Testis (tissue), 3 donors: ENCODE results near the gene GNA12. TPM values are rescaled to one million over a fixed set of nuclear protein-coding genes. Genes with fewer than 3 reads are reported as not detected.
"Not testable (repeated sequence)": the region's sequence is repeated elsewhere in the genome, so short reads cannot be mapped to it uniquely, and the experiment has no call there.

Experiments
- DNase-seq: peaks from one replicate; pipeline ENCODE4 v3.0.0-alpha.2; 2019
- H3K27ac ChIP-seq, 2 donors: fragments of 200-600 bp; sonication (generic); one replicate each; pipeline ENCODE4 v1.5.1; 2019
- H3K27me3 ChIP-seq: fragments of 200-600 bp; sonication (generic); one replicate; pipeline ENCODE4 v1.5.1; 2019
- H3K36me3 ChIP-seq: fragments of 200-600 bp; sonication (generic); one replicate; pipeline ENCODE4 v1.5.1; 2017; ENCODE audit warnings: low read depth; ENCODE audit errors: missing control alignments
- H3K4me1 ChIP-seq: fragments of 200-600 bp; sonication (generic); one replicate; pipeline ENCODE4 v1.5.1; 2019
- H3K4me3 ChIP-seq, 2 donors: fragments of 200-600 bp; sonication (generic); one replicate each; pipeline ENCODE4 v1.5.1; 2017 to 2019
- H3K9me3 ChIP-seq: fragments of 200-600 bp; sonication (generic); one replicate; pipeline ENCODE4 v1.5.1; 2017
- POLR2A ChIP-seq: fragments of 450-650 bp; IDR thresholded peaks from one replicate; pipeline ENCODE4 v1.6.1; 2017; ENCODE audit warnings: antibody characterized with exemption, mild to moderate bottlenecking, moderate library complexity
- WGBS, 2 donors: methylation state at CpG; one replicate each; pipeline ENCODE4 v1.1.5; 2018; 5-methylcytosine and 5-hydroxymethylcytosine counted together
- intact Hi-C: fragments of 100-400 bp; cut with DNase I; formaldehyde crosslinking; loops from one replicate; pipeline ENCODE4 v1.15.1; 2023; ENCODE audit warnings: low total_unique reads
- polyA plus RNA-seq: library from polyadenylated mRNA; stranded (reverse); fragments of 350-450 nt; fragmentation: Illumina TruSeq; extraction: RNeasy Lipid Tissue Mini Kit (QIAGEN cat#74804); gene quantifications from one replicate; pipeline ENCODE4 v1.2.3, GENCODE V29; 2014; ENCODE audit warnings: low read depth, low replicate concordance; ENCODE audit not compliant: insufficient read depth
- total RNA-seq, 2 donors: library from RNA; depleted of rRNA; stranded (reverse); fragments of >200 nt; gene quantifications; one replicate each; pipeline ENCODE4 v1.2.3, GENCODE V29; 2016
- TF ChIP-seq, protein P1 (sequence below), 3 experiments: fragments of 450-650 bp in 2 of 3; fragments of 200-600 bp in 1 of 3; sonication (generic) in 1 of 3; IDR thresholded peaks; one replicate each; pipeline ENCODE4 v1.5.1; 2016 to 2019; ENCODE audit warnings: antibody characterized with exemption in 3 of 3, mild to moderate bottlenecking in 2 of 3, moderate library complexity in 1 of 3

The GNA12 gene
- total and polyA plus RNA-seq, 3 donors from 2014 or later = 50.0 to 69.6 (median 53.2) TPM

DNA sequence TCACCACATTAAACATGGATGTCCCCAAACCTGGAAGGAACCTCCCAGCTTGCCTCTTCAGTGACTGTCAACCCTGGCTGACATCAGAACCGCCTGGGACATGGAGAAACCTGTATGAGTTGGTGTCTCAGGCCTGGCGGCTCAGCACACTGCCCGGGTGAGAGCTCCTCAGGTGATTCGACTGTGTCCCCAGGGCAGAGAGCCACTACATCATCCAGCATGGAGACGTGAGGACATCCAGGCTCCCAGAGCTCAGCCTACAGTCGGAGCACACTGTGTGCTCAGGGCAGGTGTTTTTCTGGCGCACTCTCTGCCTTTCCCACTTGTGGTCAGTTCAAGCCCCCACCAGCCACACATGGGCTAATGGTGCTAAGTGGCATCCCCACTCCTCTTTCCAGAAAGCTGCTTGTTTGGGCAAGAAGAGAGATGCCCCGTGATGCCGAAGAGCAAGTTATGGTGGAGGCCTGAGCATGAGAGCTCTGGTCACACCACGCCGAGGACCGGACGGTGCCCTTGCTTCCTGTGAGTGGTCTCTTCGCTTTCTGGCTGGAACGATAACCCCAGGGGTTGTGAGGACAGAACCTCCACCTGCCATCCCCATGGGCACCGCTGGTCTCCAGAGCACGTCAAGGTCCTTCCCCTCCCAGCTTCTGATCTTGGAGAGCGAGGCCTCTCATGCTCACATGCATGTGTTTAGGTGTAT, 117.6 kb downstream of the GNA12 start:
- no peak overlapping the region for H3K27ac ChIP-seq
- no peak for DNase-seq
- no peaks in the 10 kb centered on the region for H3K36me3 ChIP-seq
- peaks cover 22% of the 10 kb centered on the region for H3K4me1 ChIP-seq
- TF ChIP-seq POLR2A = no peak
- intact Hi-C loops = no loop called here
- no peak overlapping the region for H3K4me3 ChIP-seq
- H3K9me3 ChIP-seq = no peaks in the 10 kb centered on the region
- WGBS, 2 donors = 88 to 93% methylated on average over 14 to 18 of the region's 18 CpGs
- H3K27me3 ChIP-seq = no peaks in the 10 kb centered on the region

- H3K36me3 ChIP-seq = no peaks in the 10 kb centered on the region
These were observed 118.7 kb downstream of the GNA12 start for GRCh38 chr7:2725178-2726105.

DNA sequence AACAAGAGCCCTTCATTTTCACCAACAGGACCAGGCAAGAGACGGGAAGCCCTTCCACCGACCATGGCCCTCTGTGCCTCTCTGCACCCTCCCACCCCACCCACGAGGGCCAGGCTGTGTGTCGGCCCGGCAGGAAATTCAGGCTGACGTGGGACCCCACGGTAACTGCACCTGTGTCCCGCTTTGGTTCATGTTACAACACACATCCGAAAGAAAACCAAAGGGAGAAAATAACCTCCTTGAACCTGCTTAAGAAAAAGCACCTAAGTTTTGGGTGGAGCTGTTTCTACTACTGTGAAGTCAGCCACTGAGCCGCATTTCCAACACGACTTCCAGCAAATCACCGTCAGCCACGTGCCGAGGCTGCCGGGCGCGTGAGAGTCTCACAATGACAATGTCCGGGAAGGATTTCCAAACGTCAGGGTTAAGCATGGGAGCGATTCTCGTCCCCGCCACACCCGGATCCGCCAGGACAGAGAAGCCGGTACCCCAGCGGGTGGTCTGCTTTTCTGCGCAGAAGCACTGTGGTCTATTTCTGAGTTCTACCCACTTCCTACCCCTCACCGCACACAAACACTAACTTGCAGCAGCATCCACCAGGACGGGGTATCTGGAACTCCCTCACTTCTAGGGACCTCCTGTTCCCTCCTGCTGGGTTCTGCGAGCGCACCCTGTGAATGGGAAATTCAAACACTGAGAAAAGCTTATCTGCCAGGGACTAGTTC, 119.5 kb downstream of the GNA12 start:
- H3K4me1 ChIP-seq = peaks cover 13% of the 10 kb centered on the region
- TF ChIP-seq POLR2A = no peak
- TF ChIP-seq, protein P1, sequence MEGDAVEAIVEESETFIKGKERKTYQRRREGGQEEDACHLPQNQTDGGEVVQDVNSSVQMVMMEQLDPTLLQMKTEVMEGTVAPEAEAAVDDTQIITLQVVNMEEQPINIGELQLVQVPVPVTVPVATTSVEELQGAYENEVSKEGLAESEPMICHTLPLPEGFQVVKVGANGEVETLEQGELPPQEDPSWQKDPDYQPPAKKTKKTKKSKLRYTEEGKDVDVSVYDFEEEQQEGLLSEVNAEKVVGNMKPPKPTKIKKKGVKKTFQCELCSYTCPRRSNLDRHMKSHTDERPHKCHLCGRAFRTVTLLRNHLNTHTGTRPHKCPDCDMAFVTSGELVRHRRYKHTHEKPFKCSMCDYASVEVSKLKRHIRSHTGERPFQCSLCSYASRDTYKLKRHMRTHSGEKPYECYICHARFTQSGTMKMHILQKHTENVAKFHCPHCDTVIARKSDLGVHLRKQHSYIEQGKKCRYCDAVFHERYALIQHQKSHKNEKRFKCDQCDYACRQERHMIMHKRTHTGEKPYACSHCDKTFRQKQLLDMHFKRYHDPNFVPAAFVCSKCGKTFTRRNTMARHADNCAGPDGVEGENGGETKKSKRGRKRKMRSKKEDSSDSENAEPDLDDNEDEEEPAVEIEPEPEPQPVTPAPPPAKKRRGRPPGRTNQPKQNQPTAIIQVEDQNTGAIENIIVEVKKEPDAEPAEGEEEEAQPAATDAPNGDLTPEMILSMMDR (IDR thresholded peaks at IDR 0.05) = no peak
- H3K27ac ChIP-seq = no peak overlapping the region
- intact Hi-C loops = no loop called here
- no peaks in the 10 kb centered on the region for H3K27me3 ChIP-seq
- no peaks in the 10 kb centered on the region for H3K9me3 ChIP-seq
- no peak overlapping the region for H3K4me3 ChIP-seq
- 95 to 96% methylated on average over 30 to 31 of the region's 31 CpGs for WGBS, 2 donors
- no peak for DNase-seq
- no peaks in the 10 kb centered on the region for H3K36me3 ChIP-seq

More at GRCh38 chr7:2725178-2726105, 118.7 kb downstream of the GNA12 start:
- Histone ChIP-seq H3K4me3 (no peak overlapping the region), H3K27ac (no peak overlapping the region), H3K9me3 (no peaks in the 10 kb centered on the region), H3K27me3 (no peaks in the 10 kb centered on the region), H3K4me1 (peaks cover 21% of the 10 kb centered on the region)
- DNase-seq = no peak
- intact Hi-C loops = no loop called here
- TF ChIP-seq, protein P1 (IDR thresholded peaks at IDR 0.05) = no peak
- TF ChIP-seq POLR2A = no peak
- WGBS, 2 donors = 90 to 96% methylated on average over 22 to 34 of the region's 34 CpGs

GRCh38 chr7:2724036-2724435, 120.1 kb downstream of the GNA12 start:
- 96% methylated on average over 13 to 15 of the region's 15 CpGs for WGBS, 2 donors
- H3K4me3 ChIP-seq, H3K27ac ChIP-seq, H3K9me3 ChIP-seq, intact Hi-C loops, H3K36me3 ChIP-seq, DNase-seq, H3K27me3 ChIP-seq, H3K4me1 ChIP-seq: not testable (repeated sequence)

DNA sequence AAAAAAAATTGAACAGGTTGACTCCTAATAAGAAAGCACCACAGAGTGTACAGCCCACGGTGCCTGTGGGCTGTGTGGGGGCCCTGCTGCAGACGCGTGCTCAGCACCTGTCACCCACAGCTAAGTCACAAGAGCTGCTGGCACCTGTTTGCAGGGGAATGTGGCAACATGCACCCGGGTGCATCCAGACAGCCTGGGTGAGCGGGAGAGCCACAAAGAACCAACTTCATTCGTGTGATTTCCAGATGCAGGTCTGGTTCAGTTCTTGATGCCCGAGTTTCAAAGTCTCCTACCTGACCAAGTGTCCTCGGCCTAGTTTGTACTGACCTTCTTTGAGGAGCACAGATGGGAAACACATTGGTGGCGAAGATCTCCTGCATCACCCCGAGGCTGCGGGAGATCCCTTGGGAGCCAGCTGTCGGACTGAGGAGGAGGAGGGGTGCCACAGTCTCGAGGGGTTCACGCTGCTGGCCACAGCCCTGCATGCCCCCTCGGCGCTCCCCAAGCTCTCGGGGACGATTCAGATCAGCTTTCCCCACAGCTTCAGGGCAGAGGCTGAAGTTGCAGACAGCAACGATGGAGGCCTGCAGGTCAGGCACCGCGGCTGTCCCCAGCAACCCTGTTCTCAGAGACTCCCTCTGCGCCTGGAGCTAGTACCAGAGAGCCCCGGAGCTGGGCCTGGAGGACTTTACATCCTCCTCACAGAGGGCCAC, 120.8 kb downstream of the GNA12 start:
- no peaks in the 10 kb centered on the region for H3K27me3 ChIP-seq
- WGBS, 2 donors = 88 to 89% methylated on average over 13 to 23 of the region's 23 CpGs
- TF ChIP-seq POLR2A = no peak
- TF ChIP-seq, protein P1 (IDR thresholded peaks at IDR 0.05) = no peak
- H3K9me3 ChIP-seq = no peaks in the 10 kb centered on the region
- H3K4me3 ChIP-seq = no peak overlapping the region
- peaks cover under 1% of the 10 kb centered on the region for H3K4me1 ChIP-seq
- no peak overlapping the region for H3K27ac ChIP-seq
- H3K36me3 ChIP-seq = no peaks in the 10 kb centered on the region
- DNase-seq = no peak
- intact Hi-C loops = no loop called here
